Kidney tubule cell (primary cell): ENCODE data around the gene CAND1.

Source experiments
- DNase-seq: peaks from one replicate; pipeline ENCODE4 v3.0.0-alpha.2; 2018; ENCODE audit warnings: low spot score

The CAND1 gene

DNA sequence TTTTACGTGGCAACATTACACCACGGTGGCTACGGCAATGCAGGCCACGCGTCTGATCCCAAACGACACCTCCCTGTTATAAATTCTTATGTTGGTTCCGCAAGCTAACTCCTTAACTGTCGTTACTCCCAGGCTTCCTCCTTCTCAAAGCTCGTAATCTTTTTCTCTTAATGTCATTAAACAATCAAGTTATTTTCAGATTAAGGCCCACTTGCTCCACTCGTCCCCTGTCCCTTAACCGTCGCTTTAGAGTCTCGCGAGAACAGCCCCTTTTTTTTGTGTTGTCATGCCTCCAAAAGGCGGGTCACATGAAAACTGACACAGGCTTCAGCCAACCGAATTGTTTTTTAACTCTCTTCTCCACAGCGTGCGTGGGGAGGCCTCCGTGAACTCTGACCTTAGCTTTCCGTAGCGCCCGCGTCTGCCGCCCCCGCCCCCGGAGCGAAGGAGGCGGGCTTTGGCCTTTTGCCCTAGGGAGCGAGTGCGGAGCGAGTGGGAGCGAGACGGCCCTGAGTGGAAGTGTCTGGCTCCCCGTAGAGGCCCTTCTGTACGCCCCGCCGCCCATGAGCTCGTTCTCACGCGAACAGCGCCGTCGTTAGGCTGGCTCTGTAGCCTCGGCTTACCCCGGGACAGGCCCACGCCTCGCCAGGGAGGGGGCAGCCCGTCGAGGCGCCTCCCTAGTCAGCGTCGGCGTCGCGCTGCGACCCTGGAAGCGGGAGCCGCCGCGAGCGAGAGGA lies at the start of gene CAND1:
Gene CAND1, plus strand, starts transcription at position 463 of the 737 bp plus-strand sequence. CDS start 360 bp downstream, outside the sequence.
- DNase-seq, result peak; percentile 99

DNA sequence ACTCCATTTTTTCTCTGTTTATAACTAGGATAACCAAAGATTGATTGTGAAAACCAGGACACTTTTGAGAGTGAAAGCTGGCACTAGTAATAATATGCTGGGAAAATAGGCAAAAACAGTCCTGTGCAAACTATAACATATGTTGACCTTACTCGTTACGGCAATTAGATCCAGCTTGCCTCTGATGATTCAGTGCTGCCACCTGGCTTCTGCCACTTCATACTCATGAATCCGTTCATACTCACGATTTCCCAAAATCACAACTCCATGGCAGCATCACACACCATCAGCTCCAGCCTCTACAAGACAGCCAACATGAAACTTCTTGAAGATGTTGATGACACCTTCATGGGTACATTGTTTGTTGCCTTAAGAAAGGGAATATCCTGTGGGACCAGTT lies 49.1 kb upstream of the CAND1 start:
- no peak for DNase-seq

DNA sequence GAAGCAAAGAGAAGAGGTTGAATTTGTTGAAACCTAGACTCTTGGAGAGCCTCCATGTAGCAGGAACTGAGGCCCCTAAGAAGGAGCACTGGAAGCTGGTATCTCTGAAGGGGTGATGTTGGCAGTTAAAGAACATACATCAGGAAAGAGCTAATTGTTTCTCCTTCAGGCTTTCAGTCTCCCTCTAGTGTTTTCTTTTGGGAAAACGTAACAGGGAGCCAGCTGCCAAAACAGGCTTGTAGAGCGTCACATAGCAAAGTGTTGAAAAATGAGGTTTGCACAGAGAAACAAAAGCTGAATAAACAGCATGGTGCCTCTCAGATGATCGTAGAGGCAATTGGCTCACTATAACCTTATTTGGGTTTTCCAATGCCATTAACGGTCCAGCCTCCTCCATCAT lies 46.9 kb upstream of the CAND1 start:
- DNase-seq, result peak; percentile 24

DNA sequence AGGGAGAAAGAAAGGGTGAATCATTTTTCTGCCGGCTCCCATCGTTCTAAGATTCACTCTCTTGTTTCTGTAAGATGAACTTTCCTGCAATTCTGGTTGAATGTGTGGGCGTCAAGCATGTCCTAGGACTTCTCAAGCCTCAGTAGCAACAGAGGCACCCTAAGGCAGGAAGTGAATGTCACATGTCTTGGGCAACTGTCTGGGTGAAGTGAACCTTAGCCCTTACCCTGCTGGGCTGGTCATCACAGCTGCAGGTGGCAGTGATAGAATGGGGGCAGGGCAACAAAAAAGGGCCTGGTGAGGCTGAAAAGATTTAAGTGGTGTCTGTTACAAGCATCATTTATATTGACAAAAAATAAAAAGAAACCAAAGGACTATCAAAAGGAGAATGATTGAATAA lies 45.9 kb upstream of the CAND1 start:
- DNase-seq, result peak; percentile 35

DNA sequence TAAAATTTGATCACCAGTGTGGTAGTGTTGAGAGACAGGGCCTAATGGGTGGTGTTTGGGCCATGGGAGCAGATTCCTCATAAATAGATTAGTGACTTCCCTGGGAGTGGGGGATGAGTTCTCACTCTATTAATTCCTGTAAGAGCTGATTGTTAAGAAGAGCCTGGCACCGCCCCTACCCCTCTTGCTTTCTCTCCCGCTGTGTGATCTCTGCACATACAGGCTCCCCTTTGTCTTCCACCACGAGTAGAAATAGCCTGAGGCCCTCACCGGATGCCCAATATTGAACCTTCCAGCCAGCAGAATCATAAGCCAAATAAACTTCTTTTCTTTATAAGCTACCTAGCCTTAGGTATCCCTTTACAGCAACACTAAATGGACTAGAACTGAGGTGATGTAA lies 31.9 kb upstream of the CAND1 start:
- DNase-seq, result no peak

DNA sequence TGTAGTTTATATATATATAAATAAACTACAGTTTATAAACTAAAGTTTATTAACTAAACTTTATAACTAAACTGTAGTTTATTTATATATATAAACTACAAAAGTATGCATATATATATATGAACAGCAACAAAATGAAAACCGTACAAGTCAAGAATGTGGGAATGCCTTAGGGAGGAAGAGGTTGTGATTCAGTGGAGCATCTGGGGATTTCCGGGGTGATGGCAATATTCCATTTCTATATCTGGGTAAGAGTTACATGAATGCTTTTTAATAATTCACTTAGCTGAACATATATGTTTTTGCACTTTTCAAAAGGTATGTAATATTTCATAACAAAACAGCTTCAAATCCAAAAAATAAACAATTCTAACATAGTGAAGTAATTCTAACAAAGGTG lies 30.1 kb upstream of the CAND1 start:
- peak; percentile 24 for DNase-seq

DNA sequence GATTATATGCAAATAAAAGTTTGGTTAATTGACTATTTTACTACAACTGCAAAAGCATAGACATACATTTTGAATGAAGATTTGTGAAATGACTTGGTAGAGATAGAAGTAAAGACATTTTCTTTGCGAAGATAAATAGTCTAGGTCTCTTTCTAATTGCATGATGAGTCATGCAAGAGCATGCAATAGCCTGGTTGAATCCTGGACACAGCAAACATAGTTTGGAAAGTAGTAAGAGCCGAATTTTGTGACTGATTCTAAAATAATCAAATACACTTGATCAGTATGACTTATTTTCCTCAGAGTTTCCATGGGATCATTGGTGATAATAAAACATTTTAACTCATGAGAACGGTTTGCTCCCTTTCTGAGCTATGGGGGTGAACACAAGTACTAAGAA lies 27.7 kb upstream of the CAND1 start:
- no peak for DNase-seq

DNA sequence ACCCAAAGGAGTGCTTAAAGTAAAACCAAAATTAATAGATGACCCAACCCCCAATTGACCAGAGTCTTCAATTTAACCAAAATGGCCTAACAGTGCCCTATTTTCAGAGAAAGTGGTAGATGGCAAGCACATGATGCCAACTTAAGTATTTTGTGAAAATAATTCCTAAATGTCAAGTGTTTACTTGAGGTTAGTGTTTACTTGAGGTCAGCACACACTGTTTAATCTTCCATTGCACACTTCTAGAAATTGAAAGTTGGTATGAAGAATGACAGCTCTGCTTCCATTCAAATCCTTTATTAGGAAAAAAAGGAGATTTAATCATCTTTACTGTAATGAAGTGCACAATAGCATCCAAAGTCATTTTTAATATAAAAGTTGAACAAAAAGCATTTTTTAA lies 25.9 kb upstream of the CAND1 start:
- DNase-seq, result no peak

DNA sequence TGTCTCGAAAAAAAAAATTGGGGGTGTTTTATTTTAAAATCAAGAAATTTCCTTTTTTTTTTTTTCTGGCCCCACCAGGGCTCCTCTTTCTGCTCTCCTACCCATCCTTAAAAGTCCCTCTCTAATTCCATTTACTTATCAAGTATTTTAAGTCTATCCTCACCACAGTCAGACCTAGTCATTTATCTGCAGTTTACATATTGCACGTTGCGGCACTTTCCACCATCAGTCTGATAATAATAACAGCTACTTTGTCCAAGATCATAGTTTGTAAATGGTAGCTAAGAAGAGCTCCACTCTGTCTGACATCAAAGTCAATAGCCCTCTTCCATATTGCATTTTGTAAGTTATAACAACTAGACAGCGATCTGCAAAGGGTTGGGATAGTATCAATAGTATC lies 23.6 kb upstream of the CAND1 start:
- DNase-seq, result no peak

DNA sequence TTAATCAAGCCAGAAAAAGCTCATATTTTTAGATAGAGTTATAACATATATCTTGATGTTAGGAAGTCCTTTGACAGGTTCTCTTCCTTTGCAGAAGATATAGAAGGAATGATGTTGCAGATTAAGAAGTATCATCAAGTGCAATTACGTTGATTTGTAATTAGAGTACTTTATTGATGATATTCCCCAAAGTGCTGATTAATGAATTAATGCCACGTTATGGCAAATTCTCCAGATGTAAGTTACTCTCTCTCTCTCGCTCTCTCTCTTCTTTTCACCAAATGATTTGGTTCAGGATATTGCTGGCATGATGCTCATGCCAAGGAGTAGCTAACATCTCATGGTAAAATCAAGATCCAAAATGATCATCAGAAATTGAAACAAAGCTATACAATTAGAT lies 18.1 kb upstream of the CAND1 start:
- DNase-seq, result no peak

DNA sequence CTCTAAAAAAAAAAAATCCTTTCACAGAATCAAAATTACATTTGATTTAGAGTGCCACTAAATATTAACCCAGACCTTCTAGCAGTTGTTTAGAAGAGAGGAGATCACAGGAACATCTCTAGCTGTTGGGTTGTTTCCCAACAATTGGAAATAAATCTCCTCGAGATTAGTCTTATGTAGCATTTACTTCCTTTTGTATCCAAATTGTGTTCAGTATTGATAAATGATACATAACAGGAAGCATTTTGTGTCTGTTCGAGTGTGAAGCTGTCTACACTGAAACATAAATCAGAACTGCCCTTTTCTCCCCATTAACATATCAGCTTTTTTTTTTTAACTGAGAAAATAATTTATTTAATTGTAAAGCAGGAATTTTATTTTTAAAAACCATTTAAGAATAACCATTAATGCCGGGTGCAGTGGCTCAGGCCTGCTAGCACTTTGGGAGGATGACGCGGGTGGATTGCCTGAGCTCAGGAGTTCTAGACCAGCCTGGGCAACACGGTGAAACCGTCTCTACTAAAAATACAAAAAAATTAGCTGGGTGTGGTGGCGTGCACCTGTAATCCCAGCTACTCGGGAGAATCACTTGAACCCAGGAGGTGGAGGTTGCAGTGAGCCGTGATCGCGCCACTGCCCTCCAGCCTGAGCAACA lies 14.7 kb upstream of the CAND1 start:
- DNase-seq, result no peak

DNA sequence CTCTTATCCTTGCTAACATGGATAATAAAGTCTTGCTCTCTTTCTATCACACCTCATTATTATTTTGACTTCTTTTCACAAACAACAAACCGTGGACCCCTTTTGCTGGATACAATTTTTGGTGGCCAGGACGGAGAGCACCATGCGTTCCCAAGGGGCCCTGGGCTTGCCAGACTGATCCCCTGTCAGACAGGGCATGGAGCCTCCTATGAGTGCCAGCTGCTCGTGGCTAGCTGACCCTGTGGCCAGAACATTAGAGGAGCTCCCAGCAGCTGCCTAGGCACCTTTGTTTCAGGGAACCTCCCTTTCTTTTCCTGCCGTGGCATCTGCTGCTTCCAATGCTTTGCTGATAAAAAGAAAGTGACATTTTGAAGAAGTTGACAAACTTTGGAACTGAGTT lies 12.5 kb upstream of the CAND1 start:
- DNase-seq, result no peak

DNA sequence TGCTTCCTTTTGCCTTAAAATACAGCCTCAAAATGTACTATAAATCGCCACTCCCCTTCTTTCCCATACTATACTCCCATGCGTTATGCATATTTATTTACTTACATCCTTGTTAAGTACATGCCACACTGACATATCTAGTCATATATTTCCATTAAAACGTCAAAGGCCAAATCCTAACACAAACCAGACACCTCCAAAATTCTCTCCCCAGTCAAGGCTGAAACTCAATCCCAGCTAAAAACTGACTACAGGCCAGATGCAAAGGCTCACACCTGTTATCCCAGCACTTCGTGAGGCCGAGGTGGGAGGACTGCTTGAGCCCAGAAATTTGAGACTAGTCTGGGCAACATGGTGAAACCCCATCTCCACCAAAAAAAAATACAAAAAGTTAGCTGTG lies 5.7 kb upstream of the CAND1 start:
- DNase-seq, result no peak

DNA sequence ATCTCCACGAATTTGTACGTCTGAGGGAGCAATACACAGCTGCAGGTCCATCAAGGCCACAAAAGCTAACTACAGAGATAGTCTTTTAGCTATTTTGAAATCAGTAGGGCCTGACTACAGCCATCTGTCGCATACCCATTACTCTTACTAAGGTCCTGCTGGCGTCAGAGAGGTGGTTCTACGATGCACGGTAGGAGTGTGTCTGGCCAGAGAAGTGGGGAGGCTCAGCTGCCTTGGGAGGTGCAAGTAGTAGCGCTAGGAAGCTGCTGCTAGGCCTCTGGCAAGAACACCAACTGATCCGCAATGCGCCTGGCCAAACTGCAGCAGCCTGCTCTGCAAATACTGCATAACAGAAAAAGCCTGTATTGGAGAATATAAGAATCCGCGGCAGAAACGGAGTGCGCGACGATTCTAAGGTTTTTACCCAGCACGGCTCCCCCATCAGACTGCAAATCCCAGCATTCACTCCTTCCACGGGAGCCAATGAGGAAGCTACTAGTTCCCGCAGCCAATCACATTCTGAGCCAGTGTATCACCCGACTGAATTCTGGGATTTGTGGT lies 743 bp upstream of the CAND1 start:
- peak; percentile 99 for DNase-seq

DNA sequence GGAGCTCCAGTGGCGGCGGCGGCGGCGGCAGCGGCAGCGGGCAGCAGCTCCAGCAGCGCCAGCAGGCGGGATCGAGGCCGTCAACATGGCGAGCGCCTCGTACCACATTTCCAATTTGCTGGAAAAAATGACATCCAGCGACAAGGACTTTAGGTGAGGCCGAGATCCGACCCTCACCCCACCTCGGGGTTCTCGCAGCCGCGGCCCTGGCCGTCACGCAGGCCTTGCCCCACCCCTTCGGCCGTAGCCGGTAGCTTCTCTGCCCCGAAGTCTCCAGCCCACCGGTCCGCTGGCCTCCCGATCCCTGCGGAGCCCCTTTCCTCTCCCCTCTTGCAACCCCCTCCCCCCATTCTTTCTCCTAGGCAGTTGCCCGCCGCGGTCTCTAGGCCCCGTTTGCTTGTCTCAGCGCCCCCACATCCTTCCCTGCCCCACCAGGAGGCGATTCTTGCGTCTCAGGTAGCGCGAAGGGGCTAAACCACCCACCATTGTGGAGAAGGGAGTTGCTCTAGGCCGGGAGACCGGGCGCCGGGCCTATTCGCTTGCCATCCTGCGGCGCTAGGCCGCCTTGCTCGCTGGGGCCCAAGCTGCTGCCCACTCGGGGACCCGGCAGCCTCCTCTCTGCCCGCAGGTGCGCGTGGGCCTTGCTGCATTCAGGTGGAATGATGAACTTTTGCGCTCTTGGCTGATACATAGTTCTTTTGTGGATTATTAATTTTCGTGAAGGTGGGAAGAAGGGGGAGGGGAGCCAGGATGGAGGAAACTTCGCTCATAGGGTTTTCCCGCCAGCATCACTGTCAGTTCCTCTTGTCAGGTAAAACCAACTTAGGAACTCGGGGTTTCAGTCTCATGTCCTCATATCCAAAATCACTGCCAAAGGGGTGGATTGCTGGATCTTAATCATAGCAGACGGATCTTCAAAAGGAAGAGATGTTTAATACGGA lies 745 bp downstream of the CAND1 start:
- DNase-seq, result peak; percentile 31

DNA sequence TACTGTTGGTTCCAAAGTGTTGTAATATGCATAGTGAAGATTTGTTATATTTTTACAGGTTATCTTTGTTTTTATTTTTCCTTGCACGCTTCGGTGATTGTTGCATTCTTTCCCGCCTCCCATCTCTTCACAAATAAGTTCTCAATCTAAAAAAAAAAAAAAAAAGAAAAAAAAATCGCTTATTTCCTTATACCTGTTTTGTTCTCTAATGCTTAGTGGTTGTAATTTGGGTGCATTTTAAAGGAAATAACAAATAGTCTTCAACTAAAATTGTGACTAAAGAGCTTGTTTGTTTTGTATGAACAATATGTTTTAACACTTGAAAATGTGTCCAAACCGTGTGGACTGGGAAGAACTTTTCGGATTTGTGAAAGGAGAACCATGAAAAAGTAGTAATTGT lies 1.5 kb downstream of the CAND1 start:
- no peak for DNase-seq

DNA sequence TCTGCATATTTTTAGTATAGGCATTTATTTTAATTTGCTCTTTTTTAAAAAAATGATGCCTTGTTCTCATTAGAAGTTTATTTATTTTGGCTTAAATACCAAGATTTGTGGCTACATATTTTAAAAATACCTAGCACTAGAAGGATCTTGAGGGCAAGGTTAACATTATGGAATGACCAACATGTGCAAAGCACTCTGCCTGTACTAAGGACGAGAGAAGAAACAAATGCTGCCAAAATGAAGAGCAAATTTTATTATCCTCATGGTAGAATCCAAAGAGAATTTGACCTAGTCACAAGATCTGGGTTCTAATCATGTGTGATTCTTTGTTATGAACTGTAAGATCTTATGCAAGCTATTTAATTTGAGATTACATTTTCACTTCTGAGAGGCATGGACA lies 2.8 kb downstream of the CAND1 start:
- DNase-seq, result no peak

DNA sequence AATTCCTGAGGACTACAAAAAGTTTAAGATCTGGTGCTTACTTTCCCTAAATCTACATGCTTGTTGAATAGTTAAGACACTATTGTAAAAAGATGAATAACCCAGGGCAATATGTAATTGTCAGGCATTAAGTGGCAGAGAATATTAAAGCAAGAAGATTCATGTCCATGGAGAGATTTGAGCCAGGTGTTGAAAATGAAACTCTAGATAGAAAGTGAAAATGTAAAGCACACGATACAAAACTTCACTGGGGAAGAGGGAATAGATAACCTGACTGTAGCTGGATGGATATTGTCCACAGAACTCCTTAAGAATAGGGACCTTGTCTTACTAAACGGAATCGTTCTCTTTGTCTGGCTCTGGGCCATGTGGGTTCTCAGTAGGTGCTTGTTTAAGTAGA lies 5.0 kb downstream of the CAND1 start:
- DNase-seq, result no peak

DNA sequence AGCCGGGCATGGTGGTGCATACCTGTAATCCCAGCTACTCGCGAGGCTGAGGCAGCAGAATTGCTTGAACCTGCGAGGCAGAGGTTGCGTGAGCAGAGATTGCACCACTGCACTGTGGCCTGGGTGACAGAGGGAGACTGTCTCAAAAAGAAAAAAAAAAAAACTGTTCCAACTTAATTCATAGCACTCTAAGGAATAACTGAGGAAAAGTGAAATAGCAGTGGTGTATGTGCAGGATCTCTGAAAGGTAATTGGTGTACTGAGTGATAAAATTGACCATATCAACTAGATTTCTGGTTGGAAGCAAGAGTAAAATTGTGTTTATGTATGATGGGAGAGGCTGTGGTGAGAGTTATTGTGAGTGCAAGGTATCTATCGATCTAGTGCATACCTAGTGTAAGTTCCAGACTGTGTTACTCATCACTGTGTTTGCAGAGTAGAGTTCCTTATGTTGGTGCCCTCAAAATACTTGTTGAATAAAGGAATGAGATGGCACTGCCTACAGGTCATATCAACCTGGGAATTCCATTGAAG lies 6.3 kb downstream of the CAND1 start:
- peak; percentile 53 for DNase-seq

DNA sequence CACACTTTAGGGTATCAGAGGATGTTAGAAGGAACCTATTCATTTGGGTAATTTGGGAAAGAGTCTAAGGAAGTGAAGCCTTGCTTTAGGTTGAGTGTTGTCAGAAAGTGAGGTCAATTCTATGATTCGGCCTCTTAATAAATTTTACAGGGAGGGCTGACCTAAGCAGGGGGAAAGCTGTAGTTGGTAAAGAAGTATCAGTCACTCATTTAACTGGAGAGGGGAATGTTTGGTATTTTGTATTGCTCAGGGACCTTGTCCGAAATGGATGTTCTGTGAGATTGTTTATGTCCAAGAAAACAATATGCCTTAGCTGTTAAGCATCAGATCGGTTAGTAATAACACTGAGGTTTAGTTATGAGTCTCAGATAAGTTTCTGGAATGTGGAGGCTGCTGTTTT lies 7.3 kb downstream of the CAND1 start:
- DNase-seq, result no peak

DNA sequence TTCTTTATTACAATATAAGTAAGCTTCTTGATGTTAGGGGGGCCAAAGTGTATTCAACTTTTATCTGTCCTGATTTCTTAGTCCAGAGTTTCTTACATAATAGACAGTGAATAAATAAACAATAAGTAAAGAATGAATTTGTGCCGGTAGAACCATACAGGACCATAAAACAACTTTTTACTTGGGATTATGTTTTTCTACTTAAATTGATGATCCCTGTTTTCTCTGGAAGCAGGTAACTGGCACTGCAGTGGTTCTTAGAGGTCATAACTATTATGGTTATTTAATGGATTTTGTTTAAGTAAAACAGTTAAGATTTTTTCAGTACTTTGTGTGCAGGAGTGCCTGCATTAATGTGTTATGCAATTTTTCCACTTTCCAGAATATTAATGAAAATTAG lies 10.5 kb downstream of the CAND1 start:
- no peak for DNase-seq

DNA sequence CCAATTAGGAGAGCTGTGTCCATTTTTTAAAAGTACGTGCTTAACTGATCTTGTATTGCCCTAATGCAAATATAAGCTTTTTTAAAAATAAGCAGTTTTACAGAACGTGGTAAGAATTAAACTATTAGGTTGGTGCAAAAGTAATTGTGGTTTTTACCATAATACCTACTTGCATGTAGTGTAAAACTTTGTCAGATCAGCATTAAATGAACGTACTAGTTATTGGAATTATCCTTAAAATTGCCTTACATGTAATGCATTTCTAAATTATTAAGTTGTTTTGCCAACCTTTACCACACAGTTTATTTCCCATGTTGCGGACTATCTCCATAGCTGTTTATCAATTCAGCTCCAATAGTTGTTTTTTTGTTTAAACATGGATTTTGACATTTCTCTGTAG lies 10.9 kb downstream of the CAND1 start:
- DNase-seq, result no peak
